HS-27A (cell line): Measurements from ENCODE around the gene MYCBP2.
"Not testable (repeated sequence)": the region's sequence is repeated elsewhere in the genome, so short reads cannot be mapped to it uniquely, and the experiment has no call there.

Experiments
- DNase-seq: peaks from one replicate; pipeline ENCODE4 v3.0.0-alpha.2; 2012; ENCODE audit warnings: low read depth, missing footprints

The MYCBP2 gene, protein sequence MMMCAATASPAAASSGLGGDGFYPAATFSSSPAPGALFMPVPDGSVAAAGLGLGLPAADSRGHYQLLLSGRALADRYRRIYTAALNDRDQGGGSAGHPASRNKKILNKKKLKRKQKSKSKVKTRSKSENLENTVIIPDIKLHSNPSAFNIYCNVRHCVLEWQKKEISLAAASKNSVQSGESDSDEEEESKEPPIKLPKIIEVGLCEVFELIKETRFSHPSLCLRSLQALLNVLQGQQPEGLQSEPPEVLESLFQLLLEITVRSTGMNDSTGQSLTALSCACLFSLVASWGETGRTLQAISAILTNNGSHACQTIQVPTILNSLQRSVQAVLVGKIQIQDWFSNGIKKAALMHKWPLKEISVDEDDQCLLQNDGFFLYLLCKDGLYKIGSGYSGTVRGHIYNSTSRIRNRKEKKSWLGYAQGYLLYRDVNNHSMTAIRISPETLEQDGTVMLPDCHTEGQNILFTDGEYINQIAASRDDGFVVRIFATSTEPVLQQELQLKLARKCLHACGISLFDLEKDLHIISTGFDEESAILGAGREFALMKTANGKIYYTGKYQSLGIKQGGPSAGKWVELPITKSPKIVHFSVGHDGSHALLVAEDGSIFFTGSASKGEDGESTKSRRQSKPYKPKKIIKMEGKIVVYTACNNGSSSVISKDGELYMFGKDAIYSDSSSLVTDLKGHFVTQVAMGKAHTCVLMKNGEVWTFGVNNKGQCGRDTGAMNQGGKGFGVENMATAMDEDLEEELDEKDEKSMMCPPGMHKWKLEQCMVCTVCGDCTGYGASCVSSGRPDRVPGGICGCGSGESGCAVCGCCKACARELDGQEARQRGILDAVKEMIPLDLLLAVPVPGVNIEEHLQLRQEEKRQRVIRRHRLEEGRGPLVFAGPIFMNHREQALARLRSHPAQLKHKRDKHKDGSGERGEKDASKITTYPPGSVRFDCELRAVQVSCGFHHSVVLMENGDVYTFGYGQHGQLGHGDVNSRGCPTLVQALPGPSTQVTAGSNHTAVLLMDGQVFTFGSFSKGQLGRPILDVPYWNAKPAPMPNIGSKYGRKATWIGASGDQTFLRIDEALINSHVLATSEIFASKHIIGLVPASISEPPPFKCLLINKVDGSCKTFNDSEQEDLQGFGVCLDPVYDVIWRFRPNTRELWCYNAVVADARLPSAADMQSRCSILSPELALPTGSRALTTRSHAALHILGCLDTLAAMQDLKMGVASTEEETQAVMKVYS (N-terminal part only)

GRCh38 chr13:77326905-77327604 is at the start of gene MYCBP2:
TSS of gene MYCBP2 (minus strand) at chr13:77327094. CDS start at chr13:77326775, 319 bp downstream.
- peak; percentile 84 for DNase-seq

- DNase-seq: no peak
Measured at GRCh38 chr13:77375560-77376108, 48.7 kb upstream of the MYCBP2 start.

DNA sequence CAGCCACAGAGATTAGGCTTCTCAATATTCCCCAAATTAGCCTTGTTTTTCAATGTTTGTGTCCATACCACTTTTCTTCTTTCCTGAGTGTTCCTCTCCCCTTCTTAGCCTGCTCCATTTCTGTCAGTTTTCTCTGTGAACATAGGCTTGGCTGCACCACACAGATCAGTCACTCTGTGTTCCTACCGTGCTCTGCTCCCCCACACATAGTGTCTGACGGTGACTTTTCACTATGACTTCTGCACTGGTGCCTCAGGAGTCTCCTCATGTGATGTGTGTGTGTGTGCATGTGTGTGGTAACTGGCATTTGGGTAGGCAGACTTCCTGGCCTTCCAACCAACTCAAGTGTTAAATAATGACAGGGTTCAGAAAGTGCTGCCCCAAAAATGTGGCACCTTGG is 47.9 kb upstream of the MYCBP2 start:
- DNase-seq: no peak

DNA sequence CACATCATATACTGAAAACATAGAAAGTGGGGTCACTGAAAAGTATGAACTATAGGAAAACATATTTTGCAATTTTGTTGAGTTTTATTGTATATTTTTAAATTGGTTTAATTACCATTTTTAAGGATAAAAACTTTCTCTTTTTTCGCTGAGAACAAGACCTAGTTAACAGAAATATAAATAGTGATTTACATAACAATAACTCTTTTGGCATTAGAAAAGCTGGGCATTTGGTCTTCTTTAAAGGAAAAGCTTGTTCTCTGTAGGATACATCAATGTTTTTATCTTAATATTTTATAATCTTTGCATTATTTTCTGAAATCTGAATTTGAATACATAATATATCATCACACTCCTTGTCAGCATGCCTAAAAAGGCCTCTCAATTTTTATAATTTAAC is 47.4 kb upstream of the MYCBP2 start:
- no peak for DNase-seq

DNA sequence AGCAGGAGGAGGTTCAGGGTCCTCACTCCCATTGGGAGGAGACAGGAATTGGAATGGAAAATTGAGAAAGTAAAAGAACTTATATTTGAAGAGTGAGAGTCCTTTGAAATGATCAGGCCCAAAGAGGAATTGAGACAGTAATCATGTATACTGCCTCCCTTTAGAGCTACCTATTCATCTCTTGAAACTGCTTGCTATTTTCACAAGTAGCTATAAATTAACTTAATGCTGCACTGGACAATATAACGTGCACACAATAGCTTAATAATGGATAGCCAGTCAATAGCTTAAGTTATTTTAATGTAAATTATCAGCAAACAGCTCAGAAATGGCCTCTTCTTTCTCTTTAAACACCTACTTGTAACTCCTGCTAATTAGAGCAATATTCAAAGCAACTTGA is 46.6 kb upstream of the MYCBP2 start:
- DNase-seq: no peak

DNA sequence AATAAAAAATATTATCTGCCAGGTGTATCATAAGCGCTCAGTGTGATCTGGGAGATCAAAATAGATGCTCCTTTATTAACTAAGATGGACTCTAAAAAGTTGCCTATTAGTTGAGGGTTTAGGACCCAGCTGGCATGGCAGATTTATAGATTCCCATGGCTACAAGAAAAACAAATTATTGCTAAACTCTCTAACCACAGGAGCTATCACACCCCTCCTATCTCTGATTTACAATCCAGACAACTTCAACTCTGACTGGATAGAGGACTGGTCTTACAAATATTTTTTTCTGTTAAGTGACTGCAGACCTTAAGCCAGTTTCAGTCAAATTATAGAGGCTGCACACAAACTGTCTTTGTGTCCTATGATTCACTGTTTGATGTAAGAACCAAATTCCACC is 45.4 kb upstream of the MYCBP2 start:
- no peak for DNase-seq

- no peak for DNase-seq
Measured at GRCh38 chr13:77370888-77371287, 44.0 kb upstream of the MYCBP2 start.

- no peak for DNase-seq
Measured at GRCh38 chr13:77362166-77362565, 35.3 kb upstream of the MYCBP2 start.

DNA sequence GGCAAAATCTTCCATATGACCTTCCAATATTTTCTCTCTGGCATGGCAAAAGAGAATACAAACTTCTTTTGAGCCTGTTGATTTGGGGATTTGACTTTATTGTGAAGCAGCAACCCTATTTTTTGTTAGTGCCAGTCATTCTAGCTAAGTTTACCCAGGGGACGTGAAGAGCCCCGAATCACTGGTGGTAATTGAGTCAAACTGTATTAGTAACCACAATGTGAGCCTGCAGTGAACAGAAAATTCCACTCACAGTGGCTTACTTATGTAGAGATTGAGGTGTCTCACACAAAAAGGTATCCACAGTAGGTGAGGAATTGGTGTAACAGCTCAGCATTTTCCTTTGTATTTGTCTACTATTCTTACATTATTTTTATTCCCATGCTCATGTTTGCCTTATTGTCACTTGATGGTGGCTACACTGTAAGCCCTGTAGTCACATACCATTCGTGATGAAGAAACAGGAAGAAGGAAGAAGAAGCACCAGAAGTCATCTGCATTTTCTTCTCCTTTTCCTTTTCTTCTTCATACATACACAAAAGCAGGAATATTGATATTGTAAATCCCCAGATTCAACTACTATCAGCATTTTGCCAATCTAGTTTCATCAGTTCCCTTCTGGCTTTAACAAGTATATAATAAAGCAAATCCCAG is 33.3 kb upstream of the MYCBP2 start:
- DNase-seq: no peak

DNA sequence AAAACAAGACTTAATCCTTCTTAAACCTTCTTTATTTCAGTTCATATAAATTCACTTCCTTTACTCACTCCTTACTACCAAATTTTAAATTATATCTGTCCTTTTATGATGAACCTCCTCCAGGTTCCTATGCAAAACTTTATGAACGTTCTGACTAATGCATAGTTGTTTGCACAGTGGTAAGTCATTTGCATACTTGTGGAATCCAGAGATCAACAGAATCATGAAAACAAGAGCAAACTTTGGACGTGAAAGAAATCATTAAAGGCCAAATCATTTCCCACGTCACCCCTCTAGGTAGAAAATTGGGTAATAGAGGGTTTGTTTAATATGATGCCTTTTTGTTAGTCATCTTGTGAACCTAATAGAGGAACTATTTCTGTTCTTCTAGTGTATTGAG is 32.3 kb upstream of the MYCBP2 start:
- DNase-seq: no peak

DNA sequence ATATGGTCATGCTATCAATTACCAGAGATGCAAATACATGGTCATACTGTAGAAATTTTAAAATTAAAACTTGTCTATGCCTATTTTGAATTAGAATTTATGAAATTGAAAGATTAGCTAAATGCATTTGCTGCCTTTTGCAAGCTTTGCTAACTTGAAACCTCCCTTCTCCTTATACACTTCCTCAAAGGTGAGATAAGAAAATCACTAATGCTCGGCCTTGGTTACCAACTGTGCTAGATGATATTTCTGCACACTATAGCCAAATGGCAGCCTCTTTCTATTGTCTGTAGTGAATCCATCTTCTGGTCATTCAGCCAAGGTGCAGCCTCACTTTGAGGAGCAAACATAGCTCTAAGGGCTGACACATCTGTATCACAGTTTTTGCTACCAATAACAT is 31.1 kb upstream of the MYCBP2 start:
- no peak for DNase-seq

- DNase-seq: no peak
Measured at GRCh38 chr13:77356155-77356554, 29.3 kb upstream of the MYCBP2 start.

- no peak for DNase-seq
Measured at GRCh38 chr13:77353995-77354394, 27.1 kb upstream of the MYCBP2 start.

DNA sequence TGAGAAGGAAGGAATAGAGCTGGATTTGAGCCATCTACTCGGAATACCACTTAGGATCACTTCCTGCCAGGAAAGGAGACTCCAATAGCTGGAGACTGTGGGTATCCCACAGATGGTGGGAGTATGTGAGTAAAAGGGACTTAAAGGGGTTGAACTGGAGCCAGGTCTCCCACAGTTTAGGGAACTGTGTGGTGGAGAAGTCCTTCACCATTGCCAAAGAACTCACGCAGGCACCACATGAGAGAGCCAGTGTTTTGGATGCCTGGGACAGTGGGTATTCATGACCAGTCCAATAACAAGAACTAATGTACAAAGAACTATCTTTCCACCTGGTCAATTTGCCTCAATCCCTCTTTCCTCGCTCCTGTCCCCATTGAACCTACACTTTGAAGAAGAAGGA is 24.4 kb upstream of the MYCBP2 start:
- no peak for DNase-seq

- no peak for DNase-seq
Measured at GRCh38 chr13:77350811-77351210, 23.9 kb upstream of the MYCBP2 start.

DNA sequence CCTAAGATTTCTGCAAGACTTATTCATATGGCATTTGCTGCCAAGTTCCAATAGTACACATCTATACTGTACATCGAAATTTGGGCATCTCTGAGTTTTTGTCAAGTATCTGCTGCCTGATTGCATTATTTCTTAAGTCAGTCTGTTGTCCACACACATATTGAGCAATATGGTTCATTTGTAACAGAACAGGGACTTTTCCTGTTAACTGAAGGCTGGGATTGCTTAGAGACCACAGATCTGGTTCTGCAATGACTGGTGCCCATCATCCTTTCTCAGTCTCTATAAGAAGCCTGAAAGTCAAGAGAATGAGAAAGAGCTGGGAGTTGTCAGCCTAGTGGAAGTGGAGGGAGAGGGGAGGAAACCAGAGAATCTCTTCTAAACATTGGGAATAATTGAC is 22.5 kb upstream of the MYCBP2 start:
- no peak for DNase-seq

GRCh38 chr13:77347351-77347750 is 20.5 kb upstream of the MYCBP2 start:
- DNase-seq: not testable (repeated sequence)

- no peak for DNase-seq
Measured at GRCh38 chr13:77345150-77345780, 18.4 kb upstream of the MYCBP2 start.

DNA sequence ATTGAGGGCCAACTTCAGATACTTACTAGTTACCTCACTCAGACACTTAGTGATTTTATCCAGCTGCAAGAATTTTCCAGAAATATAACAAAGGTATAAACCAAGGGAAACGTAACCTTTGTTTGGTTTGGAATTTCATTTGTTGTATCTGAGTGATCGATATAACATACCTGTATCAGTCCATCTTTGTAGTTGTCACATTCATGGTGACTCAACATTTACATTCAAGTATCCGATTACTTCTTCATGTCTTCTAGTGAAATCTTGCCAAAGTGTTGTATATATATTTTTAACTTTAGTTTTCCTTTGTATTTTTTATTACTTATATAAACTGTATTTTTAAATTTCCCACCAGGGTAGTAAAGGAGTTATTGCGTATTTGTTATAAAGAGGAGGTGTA is 16.9 kb upstream of the MYCBP2 start:
- DNase-seq: no peak

- DNase-seq: no peak
Measured at GRCh38 chr13:77339408-77339807, 12.5 kb upstream of the MYCBP2 start.
